ENCODE results near the gene KCNMA1.
"Not testable (repeated sequence)": the region's sequence is repeated elsewhere in the genome, so short reads cannot be mapped to it uniquely, and the experiment has no call there.

KCNMA1 gene

GRCh38 chr10:77398986-77399755 lies 238.4 kb downstream of the KCNMA1 start:
- no peak for DNase-seq (ENCODE audit: low read depth in 2 of 3, low spot score in 2 of 3)

- no peak for DNase-seq (ENCODE audit: low read depth in 2 of 3, low spot score in 2 of 3)
These were observed 239.1 kb downstream of the KCNMA1 start for GRCh38 chr10:77398558-77398957.

- DNase-seq (ENCODE audit: low read depth in 2 of 3, low spot score in 2 of 3) = no peak
These were observed 240.5 kb downstream of the KCNMA1 start for GRCh38 chr10:77397103-77397502.

- DNase-seq (ENCODE audit: low read depth in 2 of 3, low spot score in 2 of 3) = no peak
These were observed 241.3 kb downstream of the KCNMA1 start for GRCh38 chr10:77396290-77396689.

GRCh38 chr10:77393821-77394501 lies 243.6 kb downstream of the KCNMA1 start:
- no peak for DNase-seq (ENCODE audit: low read depth in 2 of 3, low spot score in 2 of 3)

- no peak for DNase-seq (ENCODE audit: low read depth in 2 of 3, low spot score in 2 of 3)
These were observed 244.2 kb downstream of the KCNMA1 start for GRCh38 chr10:77393411-77393810.

- DNase-seq (ENCODE audit: low read depth in 2 of 3, low spot score in 2 of 3) = no peak
These were observed 244.8 kb downstream of the KCNMA1 start for GRCh38 chr10:77392851-77393250.

GRCh38 chr10:77392236-77392721 lies 245.3 kb downstream of the KCNMA1 start:
- DNase-seq (ENCODE audit: low read depth in 2 of 3, low spot score in 2 of 3) = no peak

GRCh38 chr10:77391605-77392235 lies 245.9 kb downstream of the KCNMA1 start:
- DNase-seq (ENCODE audit: low read depth in 2 of 3, low spot score in 2 of 3) = peak in 1 of 3 experiments; percentile 21

GRCh38 chr10:77390481-77390891 lies 247.1 kb downstream of the KCNMA1 start:
- no peak for DNase-seq (ENCODE audit: low read depth in 2 of 3, low spot score in 2 of 3)

GRCh38 chr10:77388571-77389100 lies 249.0 kb downstream of the KCNMA1 start:
- no peak for DNase-seq (ENCODE audit: low read depth in 2 of 3, low spot score in 2 of 3)

GRCh38 chr10:77387701-77388100 lies 249.9 kb downstream of the KCNMA1 start:
- not testable (repeated sequence) for DNase-seq (ENCODE audit: low read depth in 2 of 3, low spot score in 2 of 3)

- no peak for DNase-seq (ENCODE audit: low read depth in 2 of 3, low spot score in 2 of 3)
These were observed 250.4 kb downstream of the KCNMA1 start for GRCh38 chr10:77387247-77387646.

- no peak for DNase-seq (ENCODE audit: low read depth in 2 of 3, low spot score in 2 of 3)
These were observed 250.8 kb downstream of the KCNMA1 start for GRCh38 chr10:77386838-77387237.

- no peak for DNase-seq (ENCODE audit: low read depth in 2 of 3, low spot score in 2 of 3)
These were observed 251.2 kb downstream of the KCNMA1 start for GRCh38 chr10:77386365-77386764.

GRCh38 chr10:77385315-77385714 lies 252.3 kb downstream of the KCNMA1 start:
- no peak for DNase-seq (ENCODE audit: low read depth in 2 of 3, low spot score in 2 of 3)

GRCh38 chr10:77383861-77384553 lies 253.6 kb downstream of the KCNMA1 start:
- no peak for DNase-seq (ENCODE audit: low read depth in 2 of 3, low spot score in 2 of 3)

GRCh38 chr10:77381750-77382149 lies 255.9 kb downstream of the KCNMA1 start:
- no peak for DNase-seq (ENCODE audit: low read depth in 2 of 3, low spot score in 2 of 3)

GRCh38 chr10:77380723-77381122 lies 256.9 kb downstream of the KCNMA1 start:
- no peak for DNase-seq (ENCODE audit: low read depth in 2 of 3, low spot score in 2 of 3)

GRCh38 chr10:77380191-77380590 lies 257.4 kb downstream of the KCNMA1 start:
- DNase-seq (ENCODE audit: low read depth in 2 of 3, low spot score in 2 of 3) = no peak

Measured in activated CD8-positive, alpha-beta memory T cell treated with anti-CD3 and anti-CD28 coated beads for 48 hours (primary cell).